HepG2 (cell line): ENCODE measurements around the gene FBLN5. TPM values are rescaled to one million over a fixed set of nuclear protein-coding genes. Genes with fewer than 3 reads are reported as not detected.

Experiments used
- ARHGAP35 ChIP-seq: sonication (generic); formaldehyde crosslinking; IDR thresholded peaks from 2 replicates; pipeline ENCODE4 v1.9.0; 2022; ENCODE audit warnings: mild to moderate bottlenecking, inconsistent platforms, moderate library complexity, missing genetic modification reagents, borderline replicate concordance
- BHLHE40 ChIP-seq: IDR thresholded peaks from 2 replicates; pipeline ENCODE4 v1.6.1; 2011; ENCODE audit warnings: low read length, improper control_type of control experiment
- DR1 ChIP-seq: sonication (generic); formaldehyde crosslinking; IDR thresholded peaks from 2 replicates; pipeline ENCODE4 v1.8.0; 2021; ENCODE audit warnings: mild to moderate bottlenecking, missing genetic modification reagents, inconsistent platforms
- E2F5 ChIP-seq: sonication (generic); formaldehyde crosslinking; conservative IDR thresholded peaks from 2 replicates; pipeline ENCODE4 v1.4.0; 2020; ENCODE audit warnings: missing genetic modification reagents
- ETV6 ChIP-seq: sonication (generic); formaldehyde crosslinking; conservative IDR thresholded peaks from 2 replicates; pipeline ENCODE4 v1.4.0; 2020; ENCODE audit warnings: missing genetic modification reagents
- HIVEP1 ChIP-seq: sonication (generic); formaldehyde crosslinking; IDR thresholded peaks from 2 replicates; pipeline ENCODE4 v1.4.0; 2020; ENCODE audit warnings: mild to moderate bottlenecking, missing genetic modification reagents
- ISL2 ChIP-seq: sonication (generic); formaldehyde crosslinking; IDR thresholded peaks from 2 replicates; pipeline ENCODE4 v1.5.0; 2020; ENCODE audit warnings: missing genetic modification reagents
- PHF20 ChIP-seq: sonication (generic); formaldehyde crosslinking; IDR thresholded peaks from 2 replicates; pipeline ENCODE4 v1.5.0; 2020; ENCODE audit warnings: mild to moderate bottlenecking, missing genetic modification reagents
- PHF21A ChIP-seq: sonication (generic); formaldehyde crosslinking; IDR thresholded peaks from 2 replicates; pipeline ENCODE4 v1.5.0; 2020; ENCODE audit warnings: mild to moderate bottlenecking, missing genetic modification reagents
- PPARG ChIP-seq: conservative IDR thresholded peaks from 2 replicates; pipeline ENCODE4 v1.6.1; 2016; ENCODE audit warnings: missing biosample characterization, missing genetic modification reagents
- RARA ChIP-seq: IDR thresholded peaks from 2 replicates; pipeline ENCODE4 v1.6.1; 2016; ENCODE audit warnings: missing genetic modification reagents, missing compliant biosample characterization
- RFX1 ChIP-seq: fragments of 450-650 bp; IDR thresholded peaks from 2 replicates; pipeline ENCODE4 v1.6.1; 2017
- SIN3A ChIP-seq: IDR thresholded peaks from 2 replicates; pipeline ENCODE4 v1.6.1; 2011; ENCODE audit warnings: low read depth, mild to moderate bottlenecking, control low read depth, low read length, borderline replicate concordance
- ZBED4 ChIP-seq: sonication (generic); formaldehyde crosslinking; IDR thresholded peaks from 2 replicates; pipeline ENCODE4 v1.4.0; 2020; ENCODE audit warnings: missing genetic modification reagents, borderline replicate concordance
- ZEB1 ChIP-seq: IDR thresholded peaks from 2 replicates; pipeline ENCODE4 v1.6.1; 2012; ENCODE audit warnings: mild to moderate bottlenecking, low read depth, inconsistent platforms; ENCODE audit not compliant: insufficient replicate concordance
- ZFP37 ChIP-seq: sonication (generic); formaldehyde crosslinking; IDR thresholded peaks from 2 replicates; pipeline ENCODE4 v1.4.0; 2020; ENCODE audit warnings: missing genetic modification reagents, borderline replicate concordance
- ZGPAT ChIP-seq: IDR thresholded peaks from 2 replicates; pipeline ENCODE4 v1.6.1; 2016; ENCODE audit warnings: mild to moderate bottlenecking
- ZNF274 ChIP-seq: sonication (generic); formaldehyde crosslinking; IDR thresholded peaks from 2 replicates; pipeline ENCODE4 v1.5.1; 2020; ENCODE audit warnings: mild to moderate bottlenecking, missing genetic modification reagents
- ZNF367 ChIP-seq: sonication (generic); formaldehyde crosslinking; IDR thresholded peaks from 2 replicates; pipeline ENCODE4 v1.4.0; 2020; ENCODE audit warnings: missing genetic modification reagents, borderline replicate concordance
- ZNF563 ChIP-seq: sonication (generic); formaldehyde crosslinking; IDR thresholded peaks from 2 replicates; pipeline ENCODE4 v1.8.0; 2022; ENCODE audit warnings: mild to moderate bottlenecking, moderate library complexity, missing genetic modification reagents
- ZNF710 ChIP-seq: sonication (generic); formaldehyde crosslinking; IDR thresholded peaks from 2 replicates; pipeline ENCODE4 v1.5.0; 2020; ENCODE audit warnings: mild to moderate bottlenecking, missing genetic modification reagents, borderline replicate concordance
- ZSCAN22 ChIP-seq: sonication (generic); formaldehyde crosslinking; IDR thresholded peaks from 2 replicates; pipeline ENCODE4 v1.4.0; 2020; ENCODE audit warnings: mild to moderate bottlenecking, missing genetic modification reagents
- polyA plus RNA-seq, 8 experiments: library from polyadenylated mRNA; depleted of rRNA in 3 of 8; stranded (reverse) in 7 of 8; unstranded in 1 of 8; fragments of >200 nt; fragmentation: Illumina TruSeq in 4 of 8; extraction: Trizol in 4 of 8; gene quantifications; 2 replicates each; pipeline versions ENCODE4 v1.2.1 to v1.2.3, GENCODE V29; 2011 to 2016; ENCODE audit warnings: low read depth in 4 of 8, missing spikeins in 1 of 8, mixed read lengths in 1 of 8; ENCODE audit not compliant: insufficient read depth in 1 of 8
- total RNA-seq, 5 experiments: library from RNA; depleted of rRNA; stranded (reverse); fragments of >200 nt; fragmentation: Illumina TruSeq; extraction: Trizol; gene quantifications; 2 replicates each; pipeline ENCODE4 v1.2.3, GENCODE V29; 2016; ENCODE audit warnings: low read depth in 1 of 5
- TF ChIP-seq, protein P1 (sequence below): sonication (generic); formaldehyde crosslinking; IDR thresholded peaks from 2 replicates; pipeline ENCODE4 v1.5.0; 2020; ENCODE audit warnings: missing genetic modification reagents, mild to moderate bottlenecking, borderline replicate concordance

Gene FBLN5
- total and polyA plus RNA-seq, 2 of the 13 experiments (the other 11 are each of a cell fraction or from before 2014, with no cell fraction given) = 0.38 to 0.77 TPM

GRCh38 chr14:91957876-91958313, 10.4 kb upstream of the FBLN5 start (continued):
- TF ChIP-seq DR1 (CRISPR knock-in tag) (no peak), ZNF367 (CRISPR knock-in tag) (no peak), ETV6 (CRISPR knock-in tag) (no peak), ZGPAT (peak; percentile 78), BHLHE40 (peak; percentile 99), RFX1 (no peak), ZNF710 (CRISPR knock-in tag) (no peak), HIVEP1 (no peak), ZFP37 (CRISPR knock-in tag) (no peak), ZBED4 (no peak), PPARG (CRISPR knock-in tag) (no peak), ZSCAN22 (no peak), E2F5 (CRISPR knock-in tag) (no peak), ZNF563 (0 out of 2 replicates have a peak, but pooled peaks have one; percentile 37), ARHGAP35 (CRISPR knock-in tag) (no peak), PHF20 (CRISPR knock-in tag) (no peak), RARA (CRISPR knock-in tag) (peak; percentile 94), ZEB1 (peak; percentile 77), SIN3A (no peak), ZNF274 (CRISPR knock-in tag) (no peak), ISL2 (CRISPR knock-in tag) (peak; percentile 67; the same call in 1 of the 2 replicates), PHF21A (CRISPR knock-in tag) (0 out of 2 replicates have a peak, but pooled peaks have one; percentile 53)
- TF ChIP-seq, protein P1, sequence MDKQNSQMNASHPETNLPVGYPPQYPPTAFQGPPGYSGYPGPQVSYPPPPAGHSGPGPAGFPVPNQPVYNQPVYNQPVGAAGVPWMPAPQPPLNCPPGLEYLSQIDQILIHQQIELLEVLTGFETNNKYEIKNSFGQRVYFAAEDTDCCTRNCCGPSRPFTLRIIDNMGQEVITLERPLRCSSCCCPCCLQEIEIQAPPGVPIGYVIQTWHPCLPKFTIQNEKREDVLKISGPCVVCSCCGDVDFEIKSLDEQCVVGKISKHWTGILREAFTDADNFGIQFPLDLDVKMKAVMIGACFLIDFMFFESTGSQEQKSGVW (CRISPR knock-in tag) = no peak
